Measurements from ENCODE around the gene SMTNL2. TPM values are rescaled to one million over a fixed set of nuclear protein-coding genes. Genes with fewer than 3 reads are reported as not detected.

SMTNL2 gene
- total and polyA plus RNA-seq, 9 of the 15 experiments (the other 6 are each of a cell fraction or from before 2014, with no cell fraction given), result not detected

GRCh38 chr17:4551796-4552525 is 32.4 kb upstream of the SMTNL2 start:
- in situ Hi-C loops (cut with MboI), result no loop called here
- DNase-seq (ENCODE audit: extremely low read depth in 1 of 4, low spot score in 3 of 4) (no peak), ATAC-seq (no peak), FAIRE-seq (no peak)
- Histone ChIP-seq H2AFZ (ENCODE audit: low read depth, low read length) (no peak overlapping the region), H3K4me1 (replicated peaks in 1 of 2; ENCODE audit: control insufficient read depth in 2 of 2, insufficient read depth in 2 of 2, low read length in 2 of 2) (peaks cover 3 to 43% of the 10 kb centered on the region in 2 experiments; a peak in 4 of 5 replicates), H3K4me2 (ENCODE audit: insufficient read depth, low read length) (no peak overlapping the region), H3K9ac (ENCODE audit: insufficient read depth in 1 of 2, low read depth in 2 of 2, low read length in 2 of 2) (no peak overlapping the region; a peak in 1 of 4 replicates), H3K9me3 (replicated peaks; ENCODE audit: control insufficient read depth, insufficient read depth, low read depth, low read length) (no peaks in the 10 kb centered on the region), H3K79me2 (ENCODE audit: control insufficient read depth, insufficient read depth, low read length) (peaks cover 38% of the 10 kb centered on the region), H3K36me3 (ENCODE audit: control insufficient read depth, insufficient read depth, low read length) (peaks cover 70% of the 10 kb centered on the region; the same call in 2 of the 3 replicates), H3K9me1 (ENCODE audit: control insufficient read depth, insufficient read depth, low read length) (no peaks in the 10 kb centered on the region), H3K27ac (ENCODE audit: extremely low read depth, low read depth, low read length) (no peak overlapping the region), H4K20me1 (replicated peaks; ENCODE audit: control insufficient read depth, insufficient read depth, low read length) (no peaks in the 10 kb centered on the region), H3K27me3 (ENCODE audit: control insufficient read depth in 2 of 2, insufficient read depth in 2 of 2, low read length in 2 of 2) (no peaks in the 10 kb centered on the region), H3K4me3 (no peak overlapping the region)
- CTCF ChIA-PET (ENCODE audit: low intra/inter-chr PET ratio), result no interaction called here
- 89% methylated on average over 10 of the region's 27 CpGs for WGBS (ENCODE audit: insufficient coverage, low coverage, missing lambda C conversion rate)
- intact Hi-C loops (cut with micrococcal nuclease), result no loop called here
- POLR2A ChIA-PET, result no interaction called here
- BruUV-seq (replicated peaks), result no TSS peak
- peak; percentile 46; the same call in 1 of the 2 replicates for TF ChIP-seq RBFOX2 (IDR thresholded peaks at IDR 0.05; ENCODE audit: low read depth, low read length)
- TF ChIP-seq CEBPG (CRISPR knock-in tag; IDR thresholded peaks at IDR 0.05), result no peak
- no peak for TF ChIP-seq CEBPG (tag; conservative IDR thresholded peaks at IDR 0.05 in 1 of 2, IDR thresholded peaks at IDR 0.05 in 1 of 2)

- in situ Hi-C loops (cut with MboI) (no loop called here), intact Hi-C loops (cut with micrococcal nuclease) (no loop called here)
- CTCF ChIA-PET (ENCODE audit: low intra/inter-chr PET ratio), result no interaction called here
- Histone ChIP-seq H3K4me1 (replicated peaks in 1 of 2; ENCODE audit: control insufficient read depth in 2 of 2, insufficient read depth in 2 of 2, low read length in 2 of 2) (peaks cover 3 to 38% of the 10 kb centered on the region in 2 experiments; a peak in 4 of 5 replicates), H3K4me2 (ENCODE audit: insufficient read depth, low read length) (peak overlapping the region; percentile 91), H3K27me3 (ENCODE audit: control insufficient read depth in 2 of 2, insufficient read depth in 2 of 2, low read length in 2 of 2) (no peaks in the 10 kb centered on the region), H3K79me2 (ENCODE audit: control insufficient read depth, insufficient read depth, low read length) (peaks cover 38% of the 10 kb centered on the region), H3K27ac (ENCODE audit: extremely low read depth, low read depth, low read length) (no peak overlapping the region; the same call in 2 of the 3 replicates), H3K4me3 (peak overlapping the region; percentile 62), H3K9me1 (ENCODE audit: control insufficient read depth, insufficient read depth, low read length) (no peaks in the 10 kb centered on the region), H3K36me3 (ENCODE audit: control insufficient read depth, insufficient read depth, low read length) (peaks cover 53% of the 10 kb centered on the region; the same call in 2 of the 3 replicates), H3K9ac (ENCODE audit: insufficient read depth in 1 of 2, low read depth in 2 of 2, low read length in 2 of 2) (peak overlapping the region; percentile 76 to 98), H4K20me1 (replicated peaks; ENCODE audit: control insufficient read depth, insufficient read depth, low read length) (no peaks in the 10 kb centered on the region), H2AFZ (ENCODE audit: low read depth, low read length) (no peak overlapping the region), H3K9me3 (replicated peaks; ENCODE audit: control insufficient read depth, insufficient read depth, low read depth, low read length) (no peaks in the 10 kb centered on the region)
- TF ChIP-seq RBFOX2 (IDR thresholded peaks at IDR 0.05; ENCODE audit: low read depth, low read length) (0 out of 2 replicates have a peak, but pooled peaks have one; percentile 4), NCOA6 (IDR thresholded peaks at IDR 0.05) (no peak)
- POLR2A ChIA-PET, result interaction anchor here (0.8 kb wide), 1 partner anchor 51 kb away, joined by 4 read pairs; no protein-coding TSS in a partner anchor
- FAIRE-seq (no peak), ATAC-seq (no peak), DNase-seq (ENCODE audit: extremely low read depth in 1 of 4, low spot score in 3 of 4) (no peak)
- 56% methylated on average over 8 of the region's 9 CpGs for WGBS (ENCODE audit: insufficient coverage, low coverage, missing lambda C conversion rate)
- BruUV-seq (replicated peaks), result no TSS peak
Observed at GRCh38 chr17:4553669-4554068, 30.7 kb upstream of the SMTNL2 start.
